TTC549 (cell line): ENCODE data around the gene PLCXD3.
"Not testable (repeated sequence)": the region's sequence is repeated elsewhere in the genome, so short reads cannot be mapped to it uniquely, and the experiment has no call there.

Source experiments
- FAIRE-seq: peaks from 2 replicates; lab custom pipeline; 2012; peaks lifted over from hg19 to GRCh38; lab: Jason Lieb, UNC

The PLCXD3 gene

GRCh38 chr5:41346609-41347008 is 163.8 kb downstream of the PLCXD3 start:
- FAIRE-seq: no peak

- no peak for FAIRE-seq
These were observed 165.1 kb downstream of the PLCXD3 start for GRCh38 chr5:41345295-41345694.

GRCh38 chr5:41339339-41339738 is 171.1 kb downstream of the PLCXD3 start:
- no peak for FAIRE-seq

GRCh38 chr5:41338136-41338675 is 172.2 kb downstream of the PLCXD3 start:
- no peak for FAIRE-seq

GRCh38 chr5:41337724-41338123 is 172.7 kb downstream of the PLCXD3 start:
- no peak for FAIRE-seq

- FAIRE-seq: no peak
These were observed 173.2 kb downstream of the PLCXD3 start for GRCh38 chr5:41337216-41337615.

- no peak for FAIRE-seq
These were observed 173.9 kb downstream of the PLCXD3 start for GRCh38 chr5:41336471-41336870.

GRCh38 chr5:41335596-41336181 is 174.7 kb downstream of the PLCXD3 start:
- no peak for FAIRE-seq

GRCh38 chr5:41334758-41335157 is 175.6 kb downstream of the PLCXD3 start:
- FAIRE-seq: no peak

GRCh38 chr5:41334221-41334620 is 176.2 kb downstream of the PLCXD3 start:
- FAIRE-seq: no peak

GRCh38 chr5:41325074-41325473 is 185.3 kb downstream of the PLCXD3 start:
- FAIRE-seq: no peak

- not testable (repeated sequence) for FAIRE-seq
These were observed 187.6 kb downstream of the PLCXD3 start for GRCh38 chr5:41322826-41323225.

- no peak for FAIRE-seq
These were observed 197.8 kb downstream of the PLCXD3 start for GRCh38 chr5:41312478-41313060.

GRCh38 chr5:41312066-41312465 is 198.3 kb downstream of the PLCXD3 start:
- FAIRE-seq: no peak

GRCh38 chr5:41309275-41309674 is 201.1 kb downstream of the PLCXD3 start:
- FAIRE-seq: no peak

GRCh38 chr5:41306005-41306404 is 204.4 kb downstream of the PLCXD3 start:
- no peak for FAIRE-seq

- FAIRE-seq: no peak
These were observed 205.3 kb downstream of the PLCXD3 start for GRCh38 chr5:41305056-41305455.

- no peak for FAIRE-seq
These were observed 214.3 kb downstream of the PLCXD3 start for GRCh38 chr5:41296066-41296465.

- FAIRE-seq: no peak
These were observed 219.1 kb downstream of the PLCXD3 start for GRCh38 chr5:41291323-41291722.

GRCh38 chr5:41290810-41291209 is 219.6 kb downstream of the PLCXD3 start:
- no peak for FAIRE-seq

GRCh38 chr5:41289970-41290464 is 220.4 kb downstream of the PLCXD3 start:
- no peak for FAIRE-seq

GRCh38 chr5:41286696-41287095 is 223.7 kb downstream of the PLCXD3 start:
- no peak for FAIRE-seq

- FAIRE-seq: no peak
These were observed 224.2 kb downstream of the PLCXD3 start for GRCh38 chr5:41286165-41286564.

GRCh38 chr5:41284938-41285337 is 225.5 kb downstream of the PLCXD3 start:
- no peak for FAIRE-seq
